Urinary bladder (tissue), 4 donors: ENCODE results near the gene SPON2. TPM values are rescaled to one million over a fixed set of nuclear protein-coding genes. Genes with fewer than 3 reads are reported as not detected.

Experiments used
- DNase-seq: peaks from one replicate; pipeline ENCODE4 v3.0.0-alpha.2; 2015; ENCODE audit errors: extremely low spot score
- H3K27ac ChIP-seq: one replicate; pipeline ENCODE4 v1.5.1; 2013; ENCODE audit warnings: low read depth, mild to moderate bottlenecking, moderate library complexity
- H3K36me3 ChIP-seq: one replicate; pipeline ENCODE4 v1.6.1; 2013; ENCODE audit warnings: mild to moderate bottlenecking, moderate library complexity; ENCODE audit not compliant: insufficient read depth
- H3K4me1 ChIP-seq: one replicate; pipeline ENCODE4 v1.6.1; 2013; ENCODE audit warnings: mild to moderate bottlenecking, moderate library complexity; ENCODE audit not compliant: insufficient read depth
- H3K4me3 ChIP-seq: one replicate; pipeline ENCODE4 v1.5.1; 2013; ENCODE audit warnings: low read depth, low read length
- WGBS: extraction: QIAGEN DNeasy Blood & Tissue Kit; methylation state at CpG from one replicate; pipeline ENCODE4 v1.1.7; 2013; 5-methylcytosine and 5-hydroxymethylcytosine counted together
- polyA plus RNA-seq: library from polyadenylated mRNA; stranded (reverse); fragments of 200-250 nt; gene quantifications from one replicate; pipeline ENCODE4 v1.2.3, GENCODE V29; 2013
- total RNA-seq: library from RNA; depleted of rRNA; stranded (reverse); fragments of >200 nt; gene quantifications from one replicate; pipeline ENCODE4 v1.2.3, GENCODE V29; 2014
- donor health status: healthy with polysubstance abuse.
- donor health status: healthy.

The SPON2 gene
- total and polyA plus RNA-seq, 2 donors: 119 to 123 TPM

DNA sequence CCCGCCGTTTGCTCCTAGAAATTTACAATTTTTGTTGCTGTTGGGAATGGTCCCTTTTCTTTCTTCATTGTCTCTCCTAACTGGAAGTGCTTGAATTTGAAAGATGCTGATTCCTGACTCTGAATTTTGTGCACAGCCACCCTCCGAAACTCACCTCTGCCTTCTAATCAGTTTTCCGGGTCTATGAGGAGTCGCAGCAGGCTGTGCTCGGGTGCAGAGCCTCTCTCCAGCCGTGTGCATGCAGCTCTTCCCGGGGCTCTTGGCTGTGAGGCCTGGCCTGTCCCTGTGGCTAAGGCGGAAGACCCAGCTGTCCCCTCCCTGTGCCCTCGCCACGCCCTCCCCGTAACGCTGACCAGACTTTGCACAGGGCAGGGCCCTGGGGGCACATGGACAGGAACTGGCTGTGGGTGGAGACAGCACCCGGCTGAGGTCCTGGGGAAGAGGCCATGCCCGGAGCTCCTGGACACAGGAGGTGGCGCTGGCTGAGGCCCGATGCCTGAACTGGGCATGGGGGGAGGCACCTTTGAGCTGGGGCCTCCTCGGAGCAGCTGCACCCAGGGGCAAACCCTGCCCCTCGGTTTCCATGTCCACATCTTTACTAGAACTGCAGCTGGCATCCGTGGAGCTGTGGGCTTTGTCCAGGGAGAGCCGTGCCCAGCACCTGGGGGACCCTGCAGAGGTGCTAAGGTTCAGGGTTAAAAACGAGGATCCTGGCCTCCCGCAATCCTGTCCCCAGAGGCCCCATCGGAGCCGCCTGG is 32.6 kb upstream of the SPON2 start:
- DNase-seq: no peak
- 80% methylated on average over 25 of the region's 25 CpGs for WGBS

GRCh38 chr4:1204286-1204827 is 32.0 kb upstream of the SPON2 start:
- no peaks in the 10 kb centered on the region for H3K4me1 ChIP-seq
- WGBS: 95% methylated on average over 21 of the region's 21 CpGs
- no peaks in the 10 kb centered on the region for H3K36me3 ChIP-seq
- H3K27ac ChIP-seq: no peak overlapping the region
- no peak for DNase-seq
- no peak overlapping the region for H3K4me3 ChIP-seq

More for the DNA sequence above, 32.6 kb upstream of the SPON2 start:
- no peaks in the 10 kb centered on the region for H3K36me3 ChIP-seq
- no peak overlapping the region for H3K27ac ChIP-seq
- H3K4me3 ChIP-seq: no peak overlapping the region
- no peaks in the 10 kb centered on the region for H3K4me1 ChIP-seq

DNA sequence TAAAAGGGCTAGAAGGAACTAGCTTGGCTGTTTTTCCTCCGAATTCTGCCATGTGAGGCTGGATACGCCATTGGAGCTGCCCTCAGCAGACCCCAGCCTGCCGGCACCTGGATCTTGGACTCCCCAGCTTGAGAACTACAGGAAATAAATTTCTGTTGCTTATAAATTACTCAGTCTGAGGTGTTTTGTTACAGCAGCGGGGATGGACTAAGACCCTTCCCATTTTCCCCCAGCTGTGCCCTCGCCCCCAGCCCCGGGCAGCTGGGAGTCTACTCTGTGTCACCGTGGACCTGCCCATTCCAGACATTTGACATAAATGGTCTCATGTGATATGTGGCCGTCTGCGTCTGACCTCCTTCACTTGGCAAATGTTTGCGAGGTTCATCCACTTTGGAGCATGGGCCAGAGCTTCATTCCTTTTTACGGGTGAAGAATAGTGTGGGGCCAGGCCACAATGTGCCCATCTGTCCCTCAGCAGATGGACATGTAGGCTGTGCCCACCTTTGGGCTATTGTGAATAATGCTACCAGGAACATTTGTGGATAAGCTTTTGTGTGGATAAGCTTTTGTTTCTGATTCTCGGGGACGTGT is 30.7 kb upstream of the SPON2 start:
- H3K4me3 ChIP-seq: no peak overlapping the region

DNA sequence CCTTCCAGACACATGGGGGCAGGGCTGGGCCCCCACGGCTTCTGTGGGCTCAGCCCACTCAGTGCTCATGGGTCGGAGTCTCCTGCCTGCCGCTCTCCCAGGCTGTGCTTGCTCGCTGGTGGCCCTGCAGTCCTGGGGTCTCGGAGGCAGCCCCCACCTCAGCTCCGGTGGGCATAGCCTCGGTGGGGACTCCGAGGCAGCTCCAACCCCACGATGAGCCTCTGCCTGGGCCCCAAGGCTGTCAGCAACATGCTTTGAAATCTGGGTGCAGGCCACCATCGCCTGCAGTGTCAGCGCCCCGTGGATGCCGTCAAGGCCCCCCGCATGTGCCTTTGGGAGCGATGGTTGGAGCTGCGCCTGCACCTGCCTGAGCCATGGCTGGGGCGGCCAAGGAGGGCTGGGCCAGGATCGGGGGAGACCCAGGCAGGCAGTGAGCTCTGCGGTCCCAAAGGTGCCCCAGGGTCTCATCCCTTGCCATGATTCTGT is 30.2 kb upstream of the SPON2 start:
- 88% methylated on average over 19 of the region's 19 CpGs for WGBS
- H3K27ac ChIP-seq: peak overlapping the region; percentile 85
- DNase-seq: no peak
- H3K4me1 ChIP-seq: no peaks in the 10 kb centered on the region
- no peak overlapping the region for H3K4me3 ChIP-seq
- no peaks in the 10 kb centered on the region for H3K36me3 ChIP-seq

More for the DNA sequence above, 30.7 kb upstream of the SPON2 start:
- Histone ChIP-seq H3K4me1 (no peaks in the 10 kb centered on the region), H3K36me3 (no peaks in the 10 kb centered on the region), H3K27ac (peak overlapping the region; percentile 85)
- no peak for DNase-seq
- 91% methylated on average over 13 of the region's 13 CpGs for WGBS

DNA sequence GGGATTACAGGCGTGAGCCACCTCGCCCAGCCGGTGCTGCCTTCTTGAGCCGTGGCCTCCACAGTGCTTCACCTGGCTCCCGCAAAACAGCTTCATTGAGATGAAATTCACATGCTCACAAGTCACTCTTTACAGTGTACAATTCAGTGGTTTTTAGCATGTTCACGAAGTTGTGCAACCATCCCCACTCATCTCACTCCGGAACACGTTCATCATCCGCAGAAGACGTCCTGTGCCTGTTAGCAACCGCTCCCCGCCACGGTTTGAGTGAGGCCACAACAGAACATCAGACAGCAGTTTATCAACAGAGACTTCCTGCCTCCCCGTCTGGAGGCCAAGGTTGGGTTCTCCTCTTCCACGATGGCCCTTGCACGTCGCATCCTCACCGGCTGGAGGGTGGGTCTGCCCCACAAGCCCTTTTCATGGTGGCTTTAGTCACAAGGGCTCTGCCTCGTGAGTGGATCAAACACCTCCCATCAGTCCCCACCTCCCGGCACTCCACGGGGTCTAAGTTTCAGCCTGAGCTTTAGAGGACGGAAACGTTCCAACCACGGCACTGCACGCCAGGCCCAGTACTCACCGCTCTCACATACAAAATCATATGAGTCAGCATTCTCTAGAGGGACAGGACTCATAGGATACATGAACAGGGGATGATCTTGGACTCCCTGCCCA is 29.6 kb upstream of the SPON2 start:
- no peak for DNase-seq
- Histone ChIP-seq H3K4me1 (no peaks in the 10 kb centered on the region), H3K27ac (peak overlapping the region; percentile 85), H3K36me3 (no peaks in the 10 kb centered on the region), H3K4me3 (no peak overlapping the region)
- WGBS: 57% methylated on average over 26 of the region's 26 CpGs

GRCh38 chr4:1200425-1201035 is 28.1 kb upstream of the SPON2 start:
- Histone ChIP-seq H3K27ac (peak overlapping the region; percentile 77), H3K4me3 (peak overlapping the region; percentile 8), H3K4me1 (no peaks in the 10 kb centered on the region)

GRCh38 chr4:1199556-1200331 is 27.4 kb upstream of the SPON2 start:
- peak overlapping the region; percentile 48 for H3K27ac ChIP-seq
- H3K36me3 ChIP-seq: no peaks in the 10 kb centered on the region
- no peak for DNase-seq
- WGBS: 71% methylated on average over 27 of the region's 27 CpGs
- H3K4me1 ChIP-seq: no peaks in the 10 kb centered on the region
- H3K4me3 ChIP-seq: no peak overlapping the region

More at GRCh38 chr4:1200425-1201035, 28.1 kb upstream of the SPON2 start:
- DNase-seq: peak; percentile 59
- 19% methylated on average over 20 of the region's 20 CpGs for WGBS
- no peaks in the 10 kb centered on the region for H3K36me3 ChIP-seq

DNA sequence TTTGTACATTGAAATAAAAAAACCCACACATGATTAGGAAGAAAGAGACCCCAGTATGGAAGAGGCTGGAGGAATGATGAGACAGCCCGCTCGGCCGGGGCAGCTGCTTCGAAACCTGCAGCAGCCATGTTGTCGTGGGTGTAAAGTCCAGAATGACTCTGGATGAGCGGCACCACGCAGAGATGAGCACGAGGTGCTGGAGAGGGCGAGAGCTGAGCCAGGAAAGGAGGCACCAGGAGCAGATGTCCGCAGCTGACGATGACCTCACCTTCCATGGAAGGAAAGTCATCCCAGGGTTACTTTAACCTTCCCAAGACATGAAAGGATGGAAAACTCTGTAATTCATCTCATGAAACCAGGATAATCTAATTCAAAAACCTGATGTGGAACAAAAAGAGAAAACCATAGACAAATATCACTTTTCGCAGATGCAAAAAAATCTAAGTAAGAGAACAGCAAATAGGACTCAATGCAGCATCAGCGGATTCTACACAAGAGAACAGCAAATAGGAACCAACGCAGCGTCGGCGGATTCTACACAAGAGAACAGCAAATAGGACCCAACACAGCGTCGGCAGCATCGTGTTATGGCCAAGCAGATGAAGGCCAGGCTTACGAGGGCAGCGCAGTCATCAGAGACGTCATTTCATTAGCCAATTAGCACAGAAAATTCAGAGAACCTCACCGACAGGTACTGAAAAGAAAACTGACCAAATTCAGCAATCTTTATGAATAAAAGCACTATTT is 25.9 kb upstream of the SPON2 start:
- Histone ChIP-seq H3K4me3 (no peak overlapping the region), H3K4me1 (no peaks in the 10 kb centered on the region), H3K36me3 (no peaks in the 10 kb centered on the region), H3K27ac (no peak overlapping the region)
- WGBS: 77% methylated on average over 24 of the region's 24 CpGs
- no peak for DNase-seq

DNA sequence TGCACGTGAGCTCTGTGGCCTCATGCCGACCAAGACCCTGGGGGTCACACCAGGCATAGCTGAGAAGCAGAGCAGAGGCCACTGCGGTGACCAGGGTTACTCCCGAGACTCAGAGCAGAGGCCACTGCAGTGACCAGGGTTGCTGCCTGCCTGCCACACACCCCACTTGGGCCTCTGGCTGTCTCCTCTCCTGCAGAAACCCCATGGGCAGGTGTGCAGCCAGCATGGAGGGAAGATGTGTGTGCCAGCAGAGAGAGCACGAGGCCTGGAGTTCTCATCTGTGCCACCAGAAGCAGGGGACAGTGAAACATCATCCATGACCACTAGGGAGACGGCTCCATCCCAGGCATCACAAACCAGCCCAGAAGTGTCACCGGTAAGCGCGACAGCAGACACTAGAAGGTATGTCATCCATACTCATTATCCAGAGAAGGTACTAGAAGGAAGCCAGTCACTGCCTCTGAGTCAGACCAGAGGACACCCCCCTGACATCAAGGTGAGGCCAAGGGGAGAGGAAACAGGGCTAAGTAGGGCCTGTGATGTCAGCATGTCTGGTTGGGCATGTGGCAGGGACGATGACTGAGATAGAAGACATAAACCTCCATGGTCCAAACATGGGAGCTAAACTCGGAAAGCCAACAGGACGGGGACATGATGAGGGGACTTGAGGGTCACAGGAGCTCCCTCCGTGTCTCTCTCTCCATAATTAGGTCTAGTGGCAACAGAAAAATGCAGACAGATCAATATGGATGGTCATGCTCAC is 24.2 kb upstream of the SPON2 start:
- no peak for DNase-seq
- H3K27ac ChIP-seq: no peak overlapping the region
- WGBS: 92% methylated on average over 13 of the region's 13 CpGs
- H3K4me3 ChIP-seq: no peak overlapping the region
- no peaks in the 10 kb centered on the region for H3K36me3 ChIP-seq
- H3K4me1 ChIP-seq: no peaks in the 10 kb centered on the region

DNA sequence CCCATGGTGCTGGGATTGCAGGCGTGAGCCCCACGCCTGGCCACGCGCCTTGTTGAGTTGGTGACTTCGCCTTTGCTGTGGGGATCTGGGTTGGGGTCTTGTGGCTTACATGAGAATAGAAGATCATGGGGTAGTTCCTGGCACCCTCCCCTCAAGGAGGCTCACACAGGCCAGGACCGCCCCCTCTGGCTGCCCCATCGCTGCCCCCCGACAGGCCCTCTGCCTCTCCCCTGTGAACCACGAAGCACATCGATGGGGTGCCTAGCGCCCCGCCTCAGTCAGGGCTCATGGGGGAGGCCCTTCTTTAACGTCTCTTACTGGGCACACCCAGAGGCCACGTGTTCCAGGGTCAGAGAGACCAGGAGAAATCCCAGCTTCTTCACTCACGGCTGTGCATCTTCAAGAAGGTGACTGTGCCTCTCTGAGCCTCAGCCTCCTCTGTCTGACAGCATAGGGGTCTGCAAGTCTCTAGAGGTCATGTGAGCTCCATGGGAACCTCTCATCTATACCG is 23.6 kb upstream of the SPON2 start:
- 84% methylated on average over 16 of the region's 16 CpGs for WGBS
- no peak overlapping the region for H3K27ac ChIP-seq
- DNase-seq: no peak
- H3K4me3 ChIP-seq: no peak overlapping the region
- H3K4me1 ChIP-seq: no peaks in the 10 kb centered on the region
- no peaks in the 10 kb centered on the region for H3K36me3 ChIP-seq

DNA sequence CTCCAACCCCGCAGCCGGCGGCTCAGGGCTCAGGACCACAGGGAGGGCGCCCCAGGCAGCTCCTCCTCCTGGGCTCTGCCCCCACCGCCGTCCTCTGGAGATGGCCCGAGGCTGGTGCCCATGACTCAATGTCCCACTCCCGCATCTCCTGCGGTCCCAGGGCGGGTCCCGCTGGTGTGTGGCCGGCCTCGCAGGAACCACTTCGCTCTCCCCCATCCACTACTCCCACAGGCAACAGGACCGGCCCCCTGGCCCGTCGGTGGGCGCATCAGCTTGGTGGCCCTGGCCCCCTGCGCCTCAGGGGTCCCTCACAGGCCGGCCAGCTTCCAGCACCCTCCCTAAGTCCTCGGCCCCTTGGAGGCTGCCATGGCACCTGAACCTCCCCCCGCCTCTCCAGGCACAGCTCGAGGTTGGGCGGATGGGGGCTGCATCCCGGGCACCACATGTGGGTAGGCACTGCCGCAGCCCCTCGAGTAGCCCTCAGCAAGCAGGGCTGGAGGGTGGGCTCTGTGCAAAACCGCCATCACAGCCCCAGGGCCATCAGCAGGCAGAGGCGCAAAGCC is 22.8 kb upstream of the SPON2 start:
- H3K27ac ChIP-seq: peak overlapping the region; percentile 61
- H3K4me1 ChIP-seq: no peaks in the 10 kb centered on the region

More for the DNA sequence above, 22.8 kb upstream of the SPON2 start:
- no peak for DNase-seq
- no peaks in the 10 kb centered on the region for H3K36me3 ChIP-seq
- no peak overlapping the region for H3K4me3 ChIP-seq
- WGBS: 90% methylated on average over 29 of the region's 29 CpGs
